GM10847 (cell line): ENCODE measurements around the gene CCDC33.

Source experiments
- POLR2A ChIP-seq: IDR thresholded peaks from 2 replicates; pipeline ENCODE4 v1.6.1; 2011; ENCODE audit not compliant: insufficient read length; ENCODE audit errors: extremely low read depth

The CCDC33 gene

DNA sequence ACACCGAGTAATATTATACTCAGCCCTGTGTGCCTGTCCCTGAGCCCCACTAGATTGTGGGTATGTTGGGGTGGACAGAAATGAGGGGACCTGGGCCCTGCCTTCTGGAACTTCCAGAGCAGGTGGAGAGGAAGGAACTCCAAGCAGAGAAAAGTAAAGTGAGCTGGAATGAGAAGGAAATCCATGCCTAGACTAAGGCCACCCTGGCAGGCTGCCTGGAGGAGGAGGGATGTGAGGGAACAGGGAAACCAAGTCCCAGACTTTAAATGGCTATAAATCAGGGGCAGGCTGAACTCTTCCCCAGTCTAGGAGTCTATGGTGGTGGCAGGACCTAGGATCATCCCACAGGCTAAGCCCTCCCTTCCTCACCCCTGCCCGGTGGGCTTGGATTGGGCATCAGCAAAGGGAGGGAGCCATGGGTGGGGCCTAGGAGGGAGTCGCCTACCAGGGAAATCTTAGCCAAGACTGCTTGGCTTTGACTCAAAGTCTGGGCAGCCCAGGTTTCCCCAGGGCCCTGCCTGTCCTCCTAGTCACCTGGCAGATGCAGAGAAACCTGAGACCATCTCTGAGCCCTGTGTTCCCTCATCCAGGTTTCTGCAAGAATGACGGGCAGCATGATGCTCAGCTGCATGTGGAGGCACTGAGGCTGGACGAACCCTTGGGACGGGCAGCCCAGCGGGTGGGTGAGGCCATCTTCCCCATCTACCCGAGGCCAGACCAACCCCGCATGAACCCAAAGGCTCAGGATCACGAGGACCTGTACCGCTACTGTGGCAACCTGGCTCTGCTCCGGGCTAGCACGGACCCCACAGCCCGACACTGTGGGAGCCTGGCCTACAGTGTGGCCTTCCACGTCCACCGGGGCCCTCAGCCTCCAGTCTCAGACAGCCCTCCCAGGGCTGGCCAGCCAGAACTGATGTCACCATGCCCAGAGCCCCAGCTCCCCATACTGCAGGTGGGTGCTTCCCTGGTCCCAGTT, 17.9 kb upstream of the CCDC33 start:
- TF ChIP-seq POLR2A, result no peak

DNA sequence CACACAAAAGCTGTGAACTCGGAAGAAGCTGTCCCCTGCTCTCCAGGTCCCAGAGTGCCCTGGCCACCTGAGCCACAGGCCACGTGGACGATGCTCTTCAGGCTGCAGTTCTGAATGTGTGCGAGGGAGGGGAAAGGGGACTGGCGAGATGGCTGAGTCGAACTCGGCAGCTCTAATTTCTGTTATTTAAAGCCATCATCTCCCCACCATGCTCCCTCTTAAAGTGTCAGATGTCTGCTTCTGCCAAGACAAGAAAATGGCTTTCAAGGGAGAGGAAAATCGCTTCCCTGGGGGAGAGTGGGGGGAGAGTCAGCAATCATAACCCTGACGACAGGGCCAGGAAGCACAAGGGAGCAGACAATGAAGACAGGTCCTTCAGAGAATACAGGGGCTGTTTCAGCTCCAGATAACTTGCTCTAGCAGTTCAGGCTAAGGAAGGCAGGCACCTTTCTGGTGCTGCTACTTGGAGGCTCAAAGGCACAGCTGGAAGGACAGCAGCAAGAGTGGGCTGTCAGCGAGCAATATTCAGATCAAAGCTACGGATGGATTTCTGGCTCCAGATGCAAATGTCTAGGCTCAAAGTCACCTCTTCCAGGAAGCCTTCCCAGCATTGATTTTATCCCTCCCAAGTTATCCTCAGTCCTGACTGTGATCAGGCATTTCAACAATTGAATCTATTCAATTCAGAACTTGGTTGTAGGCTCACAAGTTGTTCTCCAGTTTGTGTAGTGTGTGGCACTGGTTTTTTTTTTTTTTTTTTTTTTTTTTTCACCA, 15.5 kb upstream of the CCDC33 start:
- no peak for TF ChIP-seq POLR2A

DNA sequence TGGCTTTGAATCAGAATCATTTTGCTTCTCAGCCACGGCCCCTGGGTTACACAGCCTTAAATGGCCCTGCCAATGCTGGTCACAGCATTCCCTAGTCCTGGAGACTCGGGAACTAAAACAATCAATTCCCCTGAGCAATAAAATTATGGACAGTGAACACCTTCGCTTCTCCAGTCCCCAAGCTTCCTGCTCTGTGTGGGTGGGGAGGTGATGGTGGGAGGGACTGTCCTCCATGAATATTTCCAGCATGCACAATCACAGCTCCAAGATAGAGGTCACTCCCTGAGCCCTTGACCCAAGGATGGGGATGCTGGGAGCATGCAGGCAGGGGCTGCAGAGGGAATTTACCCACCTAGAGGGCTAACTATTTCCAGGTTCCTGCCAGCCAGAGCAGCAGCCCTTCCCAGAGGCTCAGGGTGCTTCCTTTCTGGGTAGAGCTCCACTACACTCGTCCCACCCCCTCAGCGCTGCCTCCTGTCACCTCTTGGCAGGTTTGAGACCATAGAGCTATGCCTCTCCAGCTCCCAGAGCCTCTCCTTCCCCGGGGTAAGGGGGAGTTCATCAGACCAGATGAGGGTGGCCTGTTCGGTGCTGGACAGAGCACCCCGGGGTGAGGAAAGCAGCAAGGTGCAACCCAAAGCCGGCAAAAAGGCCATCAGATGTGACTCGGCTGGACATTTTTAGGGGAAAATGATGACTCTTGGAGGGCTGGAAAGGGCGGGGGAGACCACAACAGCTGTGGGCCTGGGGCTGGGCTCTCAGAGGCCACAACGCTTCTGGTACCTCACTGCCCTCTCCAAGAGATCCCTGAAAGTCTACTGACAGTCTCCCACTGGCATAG, 14.5 kb upstream of the CCDC33 start:
- TF ChIP-seq POLR2A, result no peak

DNA sequence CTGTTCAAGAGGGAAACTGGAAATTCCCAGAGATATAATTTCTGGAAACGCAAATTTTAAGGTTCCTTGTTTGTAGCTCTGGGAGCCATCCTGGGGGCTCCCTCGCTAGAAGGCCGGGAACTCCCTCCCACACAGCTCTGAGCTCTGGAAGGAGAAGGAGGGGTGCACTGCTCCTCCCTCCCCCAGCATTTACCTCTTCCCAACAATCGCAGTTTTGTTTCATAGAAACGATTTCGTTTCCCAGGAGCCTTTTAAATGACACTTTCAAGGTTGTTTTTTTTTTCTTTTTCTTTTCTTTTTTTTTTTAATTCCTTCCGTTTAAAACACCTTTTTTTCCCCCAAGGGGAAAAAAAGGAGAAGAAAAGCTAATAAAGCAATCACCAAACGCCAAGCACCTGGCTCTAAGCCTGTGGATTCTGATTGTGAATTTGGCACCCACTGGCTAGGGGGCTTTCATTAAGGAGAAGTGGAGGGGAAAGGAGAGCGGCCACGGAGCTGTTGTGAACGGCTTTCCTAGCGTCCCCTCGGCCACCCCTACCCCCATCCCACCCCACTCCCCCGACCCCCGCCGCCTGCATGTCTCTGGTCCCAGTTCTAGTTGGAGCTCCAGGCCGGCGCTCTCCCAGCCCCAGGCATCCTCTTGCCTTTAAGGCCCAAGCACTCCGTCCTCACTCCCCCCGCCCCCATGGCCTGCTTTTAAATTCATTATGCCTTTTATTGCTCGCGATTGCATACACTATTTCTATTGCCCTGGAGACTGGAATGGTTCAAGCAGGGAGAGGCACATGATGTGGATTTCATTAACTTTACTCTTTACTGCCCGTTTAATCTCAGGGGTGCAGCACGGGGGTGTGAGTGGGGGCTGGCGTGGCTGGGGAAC, 13.6 kb upstream of the CCDC33 start:
- no peak for TF ChIP-seq POLR2A

DNA sequence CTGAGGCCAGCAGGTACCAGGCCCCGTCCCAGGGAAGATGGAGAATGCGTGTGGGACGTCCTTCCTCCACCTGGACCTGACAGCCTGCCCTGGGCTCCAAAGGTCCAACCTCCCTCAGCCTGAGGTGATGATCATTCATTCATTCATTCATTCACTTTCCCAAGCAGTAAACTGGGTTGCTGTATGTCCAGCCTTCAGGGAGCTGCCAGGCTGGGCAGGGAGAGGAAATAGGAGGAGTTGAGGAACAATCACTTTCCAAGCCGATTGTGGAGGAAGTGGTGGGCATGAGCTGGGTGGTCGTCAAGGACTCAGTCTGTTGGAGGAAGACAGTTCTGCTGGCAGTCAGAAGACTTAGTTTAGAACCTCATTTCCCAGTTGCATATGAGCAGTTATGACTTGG, 10.2 kb upstream of the CCDC33 start:
- no peak for TF ChIP-seq POLR2A

DNA sequence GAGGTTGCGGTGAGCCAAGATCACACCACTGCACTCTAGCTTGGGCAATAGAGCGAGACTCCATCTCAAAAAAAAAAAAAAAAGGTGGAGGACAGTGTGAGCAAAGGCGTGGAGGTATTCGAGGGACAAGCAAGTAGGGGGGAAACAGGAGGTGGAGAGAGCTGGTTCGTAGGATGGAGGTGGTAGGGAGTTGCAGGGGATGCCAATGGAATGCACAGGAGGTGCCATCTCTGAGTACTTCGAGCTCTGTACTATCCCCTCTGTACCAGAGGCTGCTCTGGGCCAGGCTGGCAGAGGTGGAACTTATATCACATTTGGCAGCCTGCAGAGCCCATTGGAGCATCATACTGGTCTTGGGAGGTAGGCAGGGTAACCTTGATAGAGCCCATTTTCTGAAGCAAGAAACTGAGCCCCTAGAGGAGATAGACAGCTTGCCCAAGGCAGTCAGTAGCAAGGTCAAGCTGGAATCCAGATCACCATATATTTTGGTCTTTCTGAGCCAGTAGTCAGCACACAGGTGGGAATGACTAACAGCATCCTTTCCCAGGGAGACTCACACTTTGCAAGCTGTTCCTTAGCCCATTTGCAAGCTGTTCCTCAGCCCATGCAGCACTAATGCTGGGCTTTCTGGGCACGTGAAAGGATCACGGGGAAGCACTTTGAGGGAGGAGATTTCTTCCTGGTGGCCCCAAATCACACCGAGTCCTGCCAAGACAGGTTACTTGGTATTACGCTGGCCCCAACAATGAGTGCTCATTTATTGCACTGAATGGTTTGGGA, 9.2 kb upstream of the CCDC33 start:
- TF ChIP-seq POLR2A, result no peak

DNA sequence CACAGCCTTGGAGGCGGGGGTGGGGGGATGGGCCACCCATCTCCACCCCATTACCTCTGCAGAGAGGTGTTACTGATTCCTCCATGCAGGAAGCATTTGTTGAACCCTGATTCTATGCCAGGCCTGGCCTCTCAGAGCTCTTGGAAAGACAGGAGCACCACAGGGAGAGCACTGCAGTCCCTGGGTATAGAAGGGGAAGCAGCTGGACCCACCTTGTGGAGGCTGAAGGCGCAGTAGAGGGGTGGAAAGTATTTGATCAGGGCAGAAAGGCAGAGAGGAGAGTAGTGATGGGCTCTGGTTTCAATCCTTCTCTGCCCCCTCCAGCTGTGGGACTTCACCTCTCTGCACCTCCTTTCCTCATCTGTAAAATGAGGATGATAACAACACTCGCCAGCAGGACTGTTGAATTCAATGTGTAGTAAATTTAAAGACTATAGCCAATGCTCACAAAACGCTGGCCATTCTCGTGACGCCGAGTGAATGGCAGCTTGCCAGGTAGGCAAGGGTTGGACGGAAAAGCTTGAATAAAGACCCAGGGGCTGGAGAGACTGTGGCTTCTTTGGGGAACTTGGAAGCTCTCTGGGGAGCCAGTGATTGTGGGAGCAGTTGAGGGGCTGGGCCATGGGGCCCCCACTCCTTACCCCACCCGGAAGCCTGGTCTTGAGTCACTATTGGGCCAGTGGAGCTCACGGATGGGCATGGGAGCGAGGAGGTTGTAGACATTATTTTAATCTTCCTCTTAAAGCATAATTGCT, 8.0 kb upstream of the CCDC33 start:
- no peak for TF ChIP-seq POLR2A

DNA sequence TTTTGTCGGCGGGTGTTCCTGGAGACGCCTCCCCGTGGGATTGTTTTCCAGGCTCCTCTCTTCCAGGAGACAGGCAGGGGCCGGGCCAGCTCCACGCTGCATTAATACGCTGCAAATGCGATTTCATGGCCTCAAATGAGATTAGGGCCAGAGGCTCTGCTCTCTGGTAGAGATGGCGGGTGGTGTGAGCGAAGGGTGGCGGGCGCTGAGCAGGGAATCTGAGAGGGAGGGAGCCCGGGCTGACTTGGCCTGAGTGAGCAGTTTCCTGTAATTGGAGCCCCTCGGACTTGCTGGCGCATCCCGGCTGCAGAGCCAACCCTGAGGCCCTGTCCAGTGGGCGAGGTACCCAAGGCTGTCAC, 7.4 kb upstream of the CCDC33 start:
- TF ChIP-seq POLR2A, result no peak

DNA sequence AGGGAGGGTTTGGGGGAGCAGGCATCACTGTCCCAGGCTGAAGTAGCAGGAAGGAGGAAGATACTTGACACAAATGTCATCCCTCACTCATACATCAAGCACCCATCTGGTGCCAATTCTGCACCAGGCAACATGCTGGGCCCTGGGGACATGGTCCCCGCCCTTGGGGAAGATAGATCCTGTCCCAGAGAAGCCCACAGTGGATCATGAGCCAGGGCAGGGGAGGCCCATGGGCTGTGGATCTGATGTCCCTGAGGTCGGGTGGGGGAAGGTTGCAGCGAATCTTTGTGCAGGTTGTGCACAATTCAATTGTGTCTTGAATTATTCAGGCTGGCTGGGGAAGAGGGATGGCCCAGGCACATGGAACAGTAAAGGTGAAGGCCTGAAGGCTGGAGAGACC, 6.4 kb upstream of the CCDC33 start:
- TF ChIP-seq POLR2A, result no peak

DNA sequence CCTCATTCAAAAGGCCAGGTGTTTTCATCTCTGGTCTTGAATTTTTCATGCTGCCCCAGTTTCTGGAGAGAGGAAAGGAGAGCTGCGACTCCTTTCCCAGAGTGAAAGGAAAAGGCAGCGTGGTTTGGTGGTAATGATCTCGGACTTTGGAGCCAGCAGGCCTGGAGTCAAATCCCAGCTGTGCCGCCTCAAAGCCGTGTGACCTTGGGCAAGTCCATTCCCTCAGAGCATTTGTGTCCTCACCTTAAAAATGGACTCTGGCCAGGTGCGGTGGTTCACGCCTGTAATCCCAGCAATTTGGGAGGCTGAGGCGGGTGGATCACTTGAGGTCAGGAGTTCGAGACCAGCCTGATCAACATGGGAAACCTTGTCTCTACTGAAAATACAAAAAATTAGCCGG, 4.7 kb upstream of the CCDC33 start:
- TF ChIP-seq POLR2A, result no peak

DNA sequence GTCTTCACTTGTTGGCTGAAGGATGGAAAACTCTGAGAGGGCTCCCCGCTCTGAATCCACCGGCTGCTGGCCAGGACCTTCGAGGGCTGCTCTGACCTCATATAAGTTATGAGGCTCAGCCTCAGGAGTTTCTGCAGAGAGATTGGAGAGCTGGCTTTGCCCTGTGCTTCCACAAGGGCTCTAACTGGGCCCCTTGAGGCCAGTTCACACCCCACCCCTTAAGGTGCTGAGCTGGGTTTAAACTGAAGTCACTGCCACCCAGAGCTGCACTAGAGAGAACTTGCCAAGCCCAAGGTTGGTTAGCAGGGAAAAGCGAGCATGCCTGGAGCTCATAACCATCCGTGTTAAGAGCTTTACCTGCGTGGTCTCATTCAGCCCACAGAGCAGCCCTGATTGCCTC, 2.8 kb upstream of the CCDC33 start:
- TF ChIP-seq POLR2A, result no peak

DNA sequence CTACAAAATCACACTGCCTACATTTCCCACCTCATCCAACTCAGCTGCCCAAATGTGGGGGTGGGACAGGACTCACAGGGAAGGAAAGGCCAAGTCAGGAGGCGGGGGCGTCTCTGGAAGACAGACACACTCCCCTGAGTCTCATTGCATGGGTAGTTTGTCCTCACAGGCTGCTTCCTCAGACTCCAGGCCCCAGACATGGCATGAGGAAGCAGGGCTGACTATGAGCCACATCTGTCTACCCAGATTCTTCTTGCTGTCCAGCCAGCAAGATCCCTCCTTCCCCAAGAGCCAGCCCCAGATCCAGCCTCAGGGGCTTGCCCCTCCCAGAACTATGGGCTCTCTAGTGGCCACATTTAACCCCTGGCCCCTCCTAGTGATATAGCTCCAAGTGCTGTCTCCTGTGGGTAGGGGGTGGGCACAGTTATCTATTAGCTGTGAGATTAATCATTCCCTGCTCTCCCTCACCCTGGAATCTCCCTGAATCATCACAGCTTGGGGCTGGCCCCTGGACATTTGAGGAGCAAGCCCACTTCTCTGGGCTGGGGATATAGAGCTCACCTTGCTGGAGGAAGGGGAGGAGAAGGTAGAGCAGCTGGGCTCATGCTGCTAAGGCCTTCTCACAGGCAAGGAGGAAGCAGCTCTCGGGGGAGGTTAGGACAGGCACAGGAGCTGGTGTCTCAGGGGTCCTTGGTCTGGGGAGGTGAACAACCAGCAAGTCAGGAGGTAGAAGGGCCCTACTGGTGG, 2.1 kb upstream of the CCDC33 start:
- no peak for TF ChIP-seq POLR2A

DNA sequence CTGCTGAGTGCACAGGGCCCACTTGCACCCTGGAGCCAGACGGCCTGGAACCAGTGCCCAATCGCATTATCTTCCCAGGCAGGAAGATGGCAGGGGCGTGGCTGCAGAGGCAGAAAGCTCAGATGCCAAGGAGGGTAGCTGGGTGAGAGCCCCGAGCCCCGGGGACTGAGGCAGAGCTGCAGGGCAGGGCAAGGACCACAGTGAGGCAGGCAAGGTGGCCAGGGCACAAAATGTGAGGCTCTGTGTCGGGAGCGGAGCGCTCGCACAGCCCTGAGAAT, 1.6 kb upstream of the CCDC33 start:
- TF ChIP-seq POLR2A, result no peak
